A549 (cell line): ENCODE results near the gene PTGR3.

Experiments
- CHD2 ChIP-seq: fragments of 150-350 bp; IDR thresholded peaks from 2 replicates; pipeline ENCODE4 v1.6.1; 2014; ENCODE audit warnings: low read length; ENCODE audit not compliant: partially characterized antibody
- EP300 ChIP-seq, 2 experiments: fragments of >200 bp; sonication (Bioruptor Twin); formaldehyde crosslinking; IDR thresholded peaks; 2 replicates in 1 of 2; 3 replicates in 1 of 2; pipeline ENCODE4 v1.6.1; 2016 to 2017

GRCh38 chr18:75218065-75218923, 9.4 kb upstream of the PTGR3 start:
- TF ChIP-seq CHD2 = no peak
- no peak for TF ChIP-seq EP300 (IDR thresholded peaks at IDR 0.05)
